ENCODE measurements around the gene ROGDI. TPM values are rescaled to one million over a fixed set of nuclear protein-coding genes. Genes with fewer than 3 reads are reported as not detected.

ROGDI gene
- total RNA-seq, 4 donors from 2014 or later = 9.8 to 16.1 (median 12.2) TPM

DNA sequence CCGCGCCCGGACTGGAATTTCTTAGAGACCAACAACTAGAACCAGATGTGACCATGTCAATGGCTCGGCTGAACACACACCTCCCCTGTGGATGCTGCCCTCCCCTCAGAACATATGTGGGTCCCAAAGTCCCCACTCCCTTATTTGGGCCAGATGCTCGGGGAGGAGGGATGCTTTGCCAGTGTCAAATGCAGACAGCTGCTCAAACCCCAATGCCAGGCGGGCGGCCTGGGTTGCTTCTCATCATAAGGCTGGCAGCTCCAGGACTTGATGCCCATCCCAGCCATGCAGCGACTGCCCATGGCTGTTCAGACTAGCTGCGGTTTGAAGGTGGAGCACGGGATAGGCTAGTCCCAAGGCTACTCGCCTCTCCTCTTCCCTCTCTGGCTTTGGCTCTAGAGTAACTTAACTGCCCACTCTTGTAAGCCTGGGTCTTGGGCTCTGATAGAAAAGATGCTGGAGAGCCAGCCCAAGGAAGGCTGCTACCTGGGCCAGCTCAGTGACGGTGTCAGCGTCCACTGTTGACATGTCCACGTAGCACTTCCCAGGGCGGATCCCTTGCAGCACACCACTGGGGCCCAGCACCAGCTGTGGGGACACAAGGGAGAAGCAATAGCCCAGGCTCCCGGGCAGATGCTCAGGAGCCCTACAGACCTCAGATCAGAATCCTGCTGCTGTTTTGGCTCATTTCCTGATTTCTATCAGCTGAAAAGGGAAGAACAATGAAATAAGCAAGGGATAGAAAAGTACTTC is 11.0 kb upstream of the ROGDI start:
- Histone ChIP-seq H3K36me3 (peaks cover 93% of the 10 kb centered on the region), H3K9me3 (no peaks in the 10 kb centered on the region), H3K27ac (no peak overlapping the region), H3K27me3 (no peaks in the 10 kb centered on the region), H3K4me3 (no peak overlapping the region), H3K4me1 (no peaks in the 10 kb centered on the region)
- 93% methylated on average over 13 of the region's 16 CpGs for WGBS
- no peak for DNase-seq (ENCODE audit: low spot score in 2 of 2)
- no peak for TF ChIP-seq POLR2A (IDR thresholded peaks at IDR 0.05)
- no peak for TF ChIP-seq CTCF (IDR thresholded peaks at IDR 0.05)
- no peak for TF ChIP-seq EP300 (IDR thresholded peaks at IDR 0.05)
- no peak for TF ChIP-seq POLR2AphosphoS5 (IDR thresholded peaks at IDR 0.05)

- H3K36me3 ChIP-seq = peaks cover 90% of the 10 kb centered on the region
- 93% methylated on average over 5 of the region's 9 CpGs for WGBS
These were observed 9.3 kb upstream of the ROGDI start for GRCh38 chr16:4811773-4812172.

GRCh38 chr16:4811242-4811641 is 8.8 kb upstream of the ROGDI start:
- Histone ChIP-seq H3K4me1 (no peaks in the 10 kb centered on the region), H3K27ac (no peak overlapping the region), H3K4me3 (no peak overlapping the region), H3K36me3 (peaks cover 89% of the 10 kb centered on the region), H3K9me3 (no peaks in the 10 kb centered on the region), H3K27me3 (no peaks in the 10 kb centered on the region)
- 90% methylated on average over 3 of the region's 3 CpGs for WGBS
- DNase-seq (ENCODE audit: low spot score in 2 of 2) = no peak
- TF ChIP-seq CTCF (IDR thresholded peaks at IDR 0.05) (no peak), POLR2A (IDR thresholded peaks at IDR 0.05) (no peak), EP300 (IDR thresholded peaks at IDR 0.05) (no peak), POLR2AphosphoS5 (IDR thresholded peaks at IDR 0.05) (no peak)

More at GRCh38 chr16:4811773-4812172, 9.3 kb upstream of the ROGDI start:
- H3K9me3 ChIP-seq = no peaks in the 10 kb centered on the region
- no peaks in the 10 kb centered on the region for H3K4me1 ChIP-seq
- no peaks in the 10 kb centered on the region for H3K27me3 ChIP-seq
- TF ChIP-seq POLR2AphosphoS5 (IDR thresholded peaks at IDR 0.05) = no peak
- no peak for TF ChIP-seq EP300 (IDR thresholded peaks at IDR 0.05)
- no peak for TF ChIP-seq POLR2A (IDR thresholded peaks at IDR 0.05)
- TF ChIP-seq CTCF (IDR thresholded peaks at IDR 0.05) = no peak
- no peak for DNase-seq (ENCODE audit: low spot score in 2 of 2)
- H3K4me3 ChIP-seq = no peak overlapping the region
- no peak overlapping the region for H3K27ac ChIP-seq

GRCh38 chr16:4806280-4806679 is 3.8 kb upstream of the ROGDI start:
- TF ChIP-seq POLR2A (IDR thresholded peaks at IDR 0.05) (no peak), CTCF (IDR thresholded peaks at IDR 0.05) (no peak), EP300 (IDR thresholded peaks at IDR 0.05) (no peak), POLR2AphosphoS5 (IDR thresholded peaks at IDR 0.05) (no peak)
- Histone ChIP-seq H3K9me3 (no peaks in the 10 kb centered on the region), H3K4me3 (no peak overlapping the region), H3K36me3 (peaks cover 60% of the 10 kb centered on the region), H3K4me1 (peaks cover 18% of the 10 kb centered on the region), H3K27ac (no peak overlapping the region), H3K27me3 (no peaks in the 10 kb centered on the region)
- 93% methylated on average over 6 of the region's 6 CpGs for WGBS
- DNase-seq (ENCODE audit: low spot score in 2 of 2) = no peak

DNA sequence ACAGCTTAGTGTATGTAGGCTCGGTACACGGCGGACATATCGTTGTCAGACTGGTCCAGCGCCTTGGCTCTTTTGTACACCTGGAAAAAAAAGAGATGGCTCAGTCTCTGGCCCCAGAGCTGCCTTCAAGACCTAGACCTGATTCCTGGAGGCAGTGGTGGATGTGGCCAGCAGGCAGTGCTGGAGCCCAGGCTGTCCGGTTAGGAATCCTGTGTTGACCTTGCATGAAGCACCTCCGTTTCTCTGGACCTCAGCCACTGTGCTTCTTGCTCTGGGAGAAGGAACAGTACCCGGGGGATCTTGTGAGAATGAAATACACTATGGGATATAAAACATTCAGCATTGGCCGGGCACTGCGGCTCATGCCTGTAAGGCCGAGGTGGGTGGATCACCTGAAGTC is 2.8 kb upstream of the ROGDI start:
- Histone ChIP-seq H3K9me3 (no peaks in the 10 kb centered on the region), H3K36me3 (peaks cover 53% of the 10 kb centered on the region), H3K27ac (no peak overlapping the region), H3K27me3 (no peaks in the 10 kb centered on the region), H3K4me3 (no peak overlapping the region), H3K4me1 (peaks cover 28% of the 10 kb centered on the region)
- 87% methylated on average over 11 of the region's 11 CpGs for WGBS
- DNase-seq (ENCODE audit: low spot score in 2 of 2) = no peak
- TF ChIP-seq CTCF (IDR thresholded peaks at IDR 0.05) = no peak
- TF ChIP-seq EP300 (IDR thresholded peaks at IDR 0.05) = no peak
- no peak for TF ChIP-seq POLR2A (IDR thresholded peaks at IDR 0.05)

All from suprapubic skin (tissue), 4 donors.